Keratinocyte (primary cell): ENCODE measurements around the gene GPRC5C. TPM values are rescaled to one million over a fixed set of nuclear protein-coding genes. Genes with fewer than 3 reads are reported as not detected.

ENCODE experiments used
- DNase-seq: peaks from one replicate; pipeline ENCODE4 v3.0.0-alpha.2; 2011; ENCODE audit warnings: low read depth, missing footprints, low spot score
- FAIRE-seq: peaks from 2 replicates; lab custom pipeline; 2011; peaks lifted over from hg19 to GRCh38; lab: Jason Lieb, UNC
- H2AFZ ChIP-seq: 2 replicates; pipeline ENCODE4 v1.6.0; 2012; ENCODE audit warnings: low read length, control low read depth, inconsistent platforms; ENCODE audit not compliant: control insufficient read depth
- H3K27ac ChIP-seq: 2 replicates; pipeline ENCODE4 v1.5.1; 2011; ENCODE audit warnings: low read length; ENCODE audit not compliant: control insufficient read depth, insufficient read depth
- H3K27me3 ChIP-seq: 3 replicates; pipeline ENCODE4 v1.6.0; 2011; ENCODE audit warnings: low read length; ENCODE audit not compliant: control insufficient read depth, insufficient read depth; ENCODE audit errors: extremely low read depth
- H3K36me3 ChIP-seq, 2 experiments: 2 replicates in 1 of 2; 3 replicates in 1 of 2; pipeline ENCODE4 v1.5.1; 2011; ENCODE audit warnings: low read length in 2 of 2, mild to moderate bottlenecking in 1 of 2; ENCODE audit not compliant: control insufficient read depth in 2 of 2, insufficient read depth in 2 of 2; ENCODE audit errors: extremely low read depth in 1 of 2
- H3K4me1 ChIP-seq: 3 replicates; pipeline ENCODE4 v1.5.1; 2011; ENCODE audit warnings: low read length; ENCODE audit not compliant: control insufficient read depth, insufficient read depth; ENCODE audit errors: extremely low read depth
- H3K4me2 ChIP-seq: 3 replicates; pipeline ENCODE4 v1.6.0; 2011; ENCODE audit warnings: low read depth, low read length; ENCODE audit not compliant: control insufficient read depth, insufficient read depth; ENCODE audit errors: extremely low read depth
- H3K4me3 ChIP-seq, 3 experiments: fragments of 200-600 bp in 1 of 3; sonication (generic) in 1 of 3; 2 replicates in 2 of 3; 3 replicates in 1 of 3; pipeline ENCODE4 v1.5.1; 2011 to 2016; ENCODE audit warnings: low read length in 3 of 3, mild to moderate bottlenecking in 3 of 3, control low read depth in 2 of 3, inconsistent platforms in 1 of 3, low read depth in 1 of 3, mixed read lengths in 1 of 3, mixed run types in 1 of 3, moderate library complexity in 1 of 3; ENCODE audit not compliant: control insufficient read depth in 2 of 3, insufficient read depth in 2 of 3; ENCODE audit errors: extremely low read depth in 1 of 3
- H3K79me2 ChIP-seq: 2 replicates; pipeline ENCODE4 v1.6.0; 2012; ENCODE audit warnings: low read length; ENCODE audit not compliant: control insufficient read depth, insufficient read depth
- H3K9ac ChIP-seq: 3 replicates; pipeline ENCODE4 v1.6.0; 2011; ENCODE audit warnings: low read length; ENCODE audit not compliant: control insufficient read depth, insufficient read depth; ENCODE audit errors: extremely low read depth
- H3K9me1 ChIP-seq: 3 replicates; pipeline ENCODE4 v1.6.0; 2011; ENCODE audit warnings: low read length; ENCODE audit not compliant: control insufficient read depth, insufficient read depth; ENCODE audit errors: extremely low read depth
- H3K9me3 ChIP-seq: 2 replicates; pipeline ENCODE4 v1.5.1; 2012; ENCODE audit warnings: low read depth, low read length; ENCODE audit not compliant: control insufficient read depth
- H4K20me1 ChIP-seq: 3 replicates; pipeline ENCODE4 v1.6.0; 2011; ENCODE audit warnings: low read length; ENCODE audit not compliant: control insufficient read depth, insufficient read depth; ENCODE audit errors: extremely low read depth
- EZH2 ChIP-seq: IDR thresholded peaks from one replicate; pipeline ENCODE4 v1.6.1; 2012; ENCODE audit warnings: inconsistent platforms, mild to moderate bottlenecking, low read length, moderate library complexity
- dilution Hi-C: fragments of 300-500 bp; cut with MboI; formaldehyde crosslinking; loops from one replicate; pipeline ENCODE4 v1.7.0; 2020; ENCODE audit warnings: low sequenced_read_pairs; ENCODE audit not compliant: extremely low pct_ligation_motif_present
- polyA plus RNA-seq, 5 experiments: library from polyadenylated mRNA; depleted of rRNA in 3 of 5; stranded (reverse) in 3 of 5; stranded (forward) in 1 of 5; unstranded in 1 of 5; fragments of >200 nt; gene quantifications; 1 replicate in 1 of 5; 2 replicates in 3 of 5; 3 replicates in 1 of 5; pipeline versions ENCODE4 v1.2.1 to v1.2.3, GENCODE V29; 2011 to 2012; ENCODE audit warnings: missing spikeins in 2 of 5, low read depth in 1 of 5, low replicate concordance in 1 of 5
- TF ChIP-seq, protein P1 (sequence below), 3 experiments: IDR thresholded peaks in 1 of 3; conservative IDR thresholded peaks in 1 of 3; optimal IDR thresholded peaks in 1 of 3; 2 replicates in 2 of 3; 3 replicates in 1 of 3; pipeline versions ENCODE3 to v1.5.1; 2011; ENCODE audit warnings: low read length in 3 of 3, mild to moderate bottlenecking in 3 of 3, moderate library complexity in 2 of 3, control low read depth in 1 of 3, inconsistent platforms in 1 of 3; ENCODE audit not compliant: insufficient read depth in 2 of 3; ENCODE audit errors: extremely low read depth in 1 of 3

GPRC5C gene
- polyA plus RNA-seq, 1 donor (not counting 4 experiments of a cell fraction or from before 2014, with no cell fraction given), result 24.2 TPM

DNA sequence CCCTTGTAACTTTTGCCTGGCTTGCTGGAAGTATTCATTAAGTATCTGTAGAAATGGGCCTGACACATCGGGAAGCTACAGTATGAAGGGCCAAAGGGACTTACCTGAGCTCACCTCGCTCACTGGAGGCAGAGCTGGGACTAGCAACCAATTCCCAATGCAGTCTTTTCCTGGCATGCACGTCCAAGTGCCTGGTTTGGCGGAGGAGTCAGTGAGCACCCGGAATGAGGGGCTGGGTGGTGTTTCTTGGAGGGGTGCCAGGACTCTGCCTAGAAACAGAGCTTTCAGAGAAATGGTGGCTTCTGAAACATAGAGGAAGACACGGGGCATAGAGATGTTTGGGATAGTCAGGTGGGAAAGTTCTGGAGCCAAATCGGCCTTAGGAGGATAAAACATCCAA lies 18.4 kb upstream of the GPRC5C start:
- FAIRE-seq (no peak), DNase-seq (no peak)
- no peaks in the 10 kb centered on the region for H3K9me1 ChIP-seq
- H3K4me2 ChIP-seq, result no peak overlapping the region
- no peak overlapping the region for H3K27ac ChIP-seq
- no peaks in the 10 kb centered on the region for H3K27me3 ChIP-seq
- peaks cover 17% of the 10 kb centered on the region for H3K4me1 ChIP-seq
- H3K4me3 ChIP-seq, result no peak overlapping the region
- no peaks in the 10 kb centered on the region for H3K9me3 ChIP-seq
- H3K9ac ChIP-seq, result no peak overlapping the region
- no peak for TF ChIP-seq EZH2
- TF ChIP-seq, protein P1, sequence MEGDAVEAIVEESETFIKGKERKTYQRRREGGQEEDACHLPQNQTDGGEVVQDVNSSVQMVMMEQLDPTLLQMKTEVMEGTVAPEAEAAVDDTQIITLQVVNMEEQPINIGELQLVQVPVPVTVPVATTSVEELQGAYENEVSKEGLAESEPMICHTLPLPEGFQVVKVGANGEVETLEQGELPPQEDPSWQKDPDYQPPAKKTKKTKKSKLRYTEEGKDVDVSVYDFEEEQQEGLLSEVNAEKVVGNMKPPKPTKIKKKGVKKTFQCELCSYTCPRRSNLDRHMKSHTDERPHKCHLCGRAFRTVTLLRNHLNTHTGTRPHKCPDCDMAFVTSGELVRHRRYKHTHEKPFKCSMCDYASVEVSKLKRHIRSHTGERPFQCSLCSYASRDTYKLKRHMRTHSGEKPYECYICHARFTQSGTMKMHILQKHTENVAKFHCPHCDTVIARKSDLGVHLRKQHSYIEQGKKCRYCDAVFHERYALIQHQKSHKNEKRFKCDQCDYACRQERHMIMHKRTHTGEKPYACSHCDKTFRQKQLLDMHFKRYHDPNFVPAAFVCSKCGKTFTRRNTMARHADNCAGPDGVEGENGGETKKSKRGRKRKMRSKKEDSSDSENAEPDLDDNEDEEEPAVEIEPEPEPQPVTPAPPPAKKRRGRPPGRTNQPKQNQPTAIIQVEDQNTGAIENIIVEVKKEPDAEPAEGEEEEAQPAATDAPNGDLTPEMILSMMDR (optimal IDR thresholded peaks at IDR 0.05 in 1 of 3, IDR thresholded peaks at IDR 0.05 in 1 of 3, conservative IDR thresholded peaks at IDR 0.05 in 1 of 3; ENCODE audit: extremely low read depth in 1 of 3, insufficient read depth in 2 of 3, low read length in 3 of 3), result no peak
- H3K36me3 ChIP-seq, result no peaks in the 10 kb centered on the region
- H2AFZ ChIP-seq, result no peak overlapping the region
- no peaks in the 10 kb centered on the region for H3K79me2 ChIP-seq
- no peaks in the 10 kb centered on the region for H4K20me1 ChIP-seq
- dilution Hi-C loops, result no loop called here

DNA sequence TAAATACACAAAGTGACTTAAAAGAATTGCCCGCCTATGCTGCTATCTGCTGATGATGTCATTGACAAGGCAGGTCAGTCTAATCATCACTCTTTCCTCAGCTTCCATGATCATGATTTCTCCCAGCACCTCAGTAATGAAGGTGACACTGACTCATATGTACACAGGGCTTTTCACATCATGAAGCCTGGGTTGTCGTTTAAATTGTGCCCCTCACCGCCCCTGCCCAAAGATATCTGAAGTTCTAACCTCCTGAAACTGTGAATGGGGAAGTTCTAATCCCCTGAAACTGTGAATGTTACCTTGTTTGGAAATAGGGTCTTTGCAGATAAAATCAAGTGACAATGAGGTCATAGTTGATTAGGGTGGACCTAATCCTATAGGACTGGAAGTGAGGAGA lies 17.4 kb upstream of the GPRC5C start:
- no peaks in the 10 kb centered on the region for H3K27me3 ChIP-seq
- no peak for DNase-seq
- H3K36me3 ChIP-seq, result no peaks in the 10 kb centered on the region
- H3K4me2 ChIP-seq, result no peak overlapping the region
- no peak overlapping the region for H3K9ac ChIP-seq
- dilution Hi-C loops, result no loop called here
- H3K79me2 ChIP-seq, result no peaks in the 10 kb centered on the region
- TF ChIP-seq, protein P1 (optimal IDR thresholded peaks at IDR 0.05 in 1 of 3, IDR thresholded peaks at IDR 0.05 in 1 of 3, conservative IDR thresholded peaks at IDR 0.05 in 1 of 3; ENCODE audit: extremely low read depth in 1 of 3, insufficient read depth in 2 of 3, low read length in 3 of 3), result no peak
- no peak for TF ChIP-seq EZH2
- H3K4me1 ChIP-seq, result peaks cover 21% of the 10 kb centered on the region
- H3K27ac ChIP-seq, result no peak overlapping the region
- no peak overlapping the region for H3K4me3 ChIP-seq
- no peaks in the 10 kb centered on the region for H4K20me1 ChIP-seq
- no peak overlapping the region for H2AFZ ChIP-seq
- no peaks in the 10 kb centered on the region for H3K9me1 ChIP-seq
- no peak for FAIRE-seq
- H3K9me3 ChIP-seq, result no peaks in the 10 kb centered on the region
